Neural progenitor cell (in vitro differentiated cells): Measurements from ENCODE around the gene ULK3. TPM values are rescaled to one million over a fixed set of nuclear protein-coding genes. Genes with fewer than 3 reads are reported as not detected.
A peak's percentile ranks its signal among the peaks of the same experiment; 100 is the strongest.

ENCODE experiments used
- DNase-seq: peaks from one replicate; pipeline ENCODE4 v3.0.0-alpha.2; 2016; ENCODE audit warnings: low spot score
- H2AFZ ChIP-seq: fragments of 200-600 bp; sonication (generic); replicated peaks from 2 replicates; pipeline ENCODE4 v1.6.1; 2016; ENCODE audit warnings: antibody characterized with exemption
- H3F3A ChIP-seq: fragments of 200-600 bp; sonication (generic); 2 replicates; pipeline ENCODE4 v1.6.1; 2016; ENCODE audit warnings: antibody characterized with exemption, low read depth
- H3K27ac ChIP-seq: fragments of 200-600 bp; sonication (generic); 2 replicates; pipeline ENCODE4 v1.5.1; 2016; ENCODE audit warnings: mild to moderate bottlenecking
- H3K27me3 ChIP-seq: fragments of 200-600 bp; sonication (generic); 2 replicates; pipeline ENCODE4 v1.6.1; 2016; ENCODE audit warnings: mild to moderate bottlenecking, moderate library complexity
- H3K36me3 ChIP-seq: fragments of 200-600 bp; sonication (generic); 2 replicates; pipeline ENCODE4 v1.5.1; 2016
- H3K4me1 ChIP-seq: fragments of 200-600 bp; sonication (generic); 2 replicates; pipeline ENCODE4 v1.6.1; 2016; ENCODE audit warnings: mixed run types
- H3K4me2 ChIP-seq: fragments of 200-600 bp; sonication (generic); 2 replicates; pipeline ENCODE4 v1.6.1; 2016
- H3K4me3 ChIP-seq: fragments of 200-600 bp; sonication (generic); 2 replicates; pipeline ENCODE4 v1.5.1; 2016
- H3K79me2 ChIP-seq: fragments of 200-600 bp; sonication (generic); 2 replicates; pipeline ENCODE4 v1.6.1; 2016; ENCODE audit warnings: low read depth
- H3K9ac ChIP-seq: fragments of 200-600 bp; sonication (generic); 2 replicates; pipeline ENCODE4 v1.6.1; 2016
- H3K9me3 ChIP-seq: fragments of 200-600 bp; sonication (generic); 2 replicates; pipeline ENCODE4 v1.5.1; 2016; ENCODE audit warnings: low read depth
- H4K20me1 ChIP-seq: fragments of 200-600 bp; sonication (generic); 2 replicates; pipeline ENCODE4 v1.6.1; 2016; ENCODE audit warnings: low read depth
- H3K27ac Mint-ChIP-seq: 3 replicates; pipeline ENCODE4 v1.8.0; 2021; ENCODE audit warnings: mixed read lengths
- H3K27me3 Mint-ChIP-seq: 2 replicates; pipeline ENCODE4 v1.8.0; 2022; ENCODE audit warnings: low read depth, mild to moderate bottlenecking, inconsistent platforms, moderate library complexity, mixed read lengths; ENCODE audit not compliant: insufficient read depth
- H3K36me3 Mint-ChIP-seq: 3 replicates; pipeline ENCODE4 v1.8.0; 2021; ENCODE audit warnings: mixed read lengths
- H3K4me1 Mint-ChIP-seq: 3 replicates; pipeline ENCODE4 v1.8.0; 2021; ENCODE audit warnings: mixed read lengths
- H3K4me3 Mint-ChIP-seq: 3 replicates; pipeline ENCODE4 v1.8.0; 2021; ENCODE audit warnings: mild to moderate bottlenecking, moderate library complexity, mixed read lengths
- H3K9me3 Mint-ChIP-seq: 3 replicates; pipeline ENCODE4 v1.8.0; 2020; ENCODE audit warnings: mixed read lengths
- EZH2 ChIP-seq: fragments of 200-600 bp; sonication (generic); IDR thresholded peaks from 2 replicates; pipeline ENCODE4 v1.6.1; 2017; ENCODE audit warnings: antibody characterized with exemption, mild to moderate bottlenecking, moderate library complexity
- EZH2phosphoT487 ChIP-seq: fragments of 200-600 bp; sonication (generic); IDR thresholded peaks from 2 replicates; pipeline ENCODE4 v1.6.1; 2017; ENCODE audit warnings: antibody characterized with exemption
- total RNA-seq: library from RNA; depleted of rRNA; stranded (reverse); fragments of >200 nt; gene quantifications from 2 replicates; pipeline ENCODE4 v1.2.3, GENCODE V29; 2015; ENCODE audit warnings: low replicate concordance
- TF ChIP-seq, protein P1 (sequence below): fragments of 200-600 bp; sonication (generic); IDR thresholded peaks from 2 replicates; pipeline ENCODE4 v1.5.1; 2017; ENCODE audit warnings: antibody characterized with exemption, mild to moderate bottlenecking

The ULK3 gene
- total RNA-seq, 1 donor from 2014 or later = 22.7 TPM

DNA sequence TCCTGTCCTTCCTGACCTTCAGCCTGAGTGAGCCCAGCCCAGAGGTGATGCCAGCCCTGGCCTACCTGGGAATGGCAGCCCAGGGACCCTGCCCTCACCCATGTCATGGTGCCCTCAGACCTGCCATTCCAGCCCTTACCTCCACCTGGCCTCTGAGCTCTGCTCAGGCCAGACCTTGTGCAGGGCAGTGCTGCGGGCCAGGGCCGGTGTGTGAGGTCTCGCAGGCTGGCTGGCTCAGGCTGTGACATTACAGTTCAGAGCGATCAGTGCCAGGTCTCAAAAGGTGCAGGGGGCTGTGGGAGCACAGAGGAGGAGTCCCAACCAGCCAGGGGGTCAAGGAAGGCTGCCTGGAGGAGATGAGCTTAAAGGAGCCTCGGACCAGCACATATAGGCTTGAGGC is 22.9 kb downstream of the ULK3 start:
- Histone ChIP-seq H3K4me3 (no peak overlapping the region), H3K79me2 (no peaks in the 10 kb centered on the region), H2AFZ (no peak overlapping the region), H4K20me1 (peaks cover 10% of the 10 kb centered on the region), H3K36me3 (no peaks in the 10 kb centered on the region), H3K27me3 (peaks cover 12% of the 10 kb centered on the region), H3F3A (peaks cover 18% of the 10 kb centered on the region), H3K4me2 (no peak overlapping the region), H3K4me1 (peaks cover 20% of the 10 kb centered on the region), H3K27ac (no peak overlapping the region), H3K9ac (no peak overlapping the region), H3K9me3 (no peaks in the 10 kb centered on the region)
- H3K36me3 Mint-ChIP-seq = no peaks in the 10 kb centered on the region
- peaks cover 26% of the 10 kb centered on the region for H3K27me3 Mint-ChIP-seq
- H3K4me1 Mint-ChIP-seq = peaks cover 29% of the 10 kb centered on the region
- H3K27ac Mint-ChIP-seq = peak overlapping the region; percentile 69
- no peak for DNase-seq
- H3K9me3 Mint-ChIP-seq = peaks cover 2% of the 10 kb centered on the region
- H3K4me3 Mint-ChIP-seq = no peak overlapping the region
- TF ChIP-seq, protein P1, sequence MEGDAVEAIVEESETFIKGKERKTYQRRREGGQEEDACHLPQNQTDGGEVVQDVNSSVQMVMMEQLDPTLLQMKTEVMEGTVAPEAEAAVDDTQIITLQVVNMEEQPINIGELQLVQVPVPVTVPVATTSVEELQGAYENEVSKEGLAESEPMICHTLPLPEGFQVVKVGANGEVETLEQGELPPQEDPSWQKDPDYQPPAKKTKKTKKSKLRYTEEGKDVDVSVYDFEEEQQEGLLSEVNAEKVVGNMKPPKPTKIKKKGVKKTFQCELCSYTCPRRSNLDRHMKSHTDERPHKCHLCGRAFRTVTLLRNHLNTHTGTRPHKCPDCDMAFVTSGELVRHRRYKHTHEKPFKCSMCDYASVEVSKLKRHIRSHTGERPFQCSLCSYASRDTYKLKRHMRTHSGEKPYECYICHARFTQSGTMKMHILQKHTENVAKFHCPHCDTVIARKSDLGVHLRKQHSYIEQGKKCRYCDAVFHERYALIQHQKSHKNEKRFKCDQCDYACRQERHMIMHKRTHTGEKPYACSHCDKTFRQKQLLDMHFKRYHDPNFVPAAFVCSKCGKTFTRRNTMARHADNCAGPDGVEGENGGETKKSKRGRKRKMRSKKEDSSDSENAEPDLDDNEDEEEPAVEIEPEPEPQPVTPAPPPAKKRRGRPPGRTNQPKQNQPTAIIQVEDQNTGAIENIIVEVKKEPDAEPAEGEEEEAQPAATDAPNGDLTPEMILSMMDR = no peak

DNA sequence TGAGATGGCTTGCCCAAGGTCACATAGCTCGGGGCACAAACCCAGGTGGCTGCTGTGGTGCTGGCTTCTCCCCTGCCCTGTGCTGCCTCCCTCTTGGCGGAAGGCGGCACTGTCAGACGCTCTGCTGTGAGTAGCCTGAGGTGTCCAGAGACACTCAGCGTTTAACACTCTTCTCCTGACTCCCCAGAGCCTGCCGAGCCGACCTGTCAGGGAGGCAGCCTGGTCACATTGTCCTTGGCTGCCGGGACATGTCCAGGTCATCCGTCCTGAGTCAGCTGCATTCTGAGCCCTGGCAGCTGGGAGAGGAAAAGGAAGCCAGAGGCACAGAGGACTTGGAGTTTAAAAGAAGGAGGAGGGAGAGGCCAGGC is 25.6 kb downstream of the ULK3 start:
- no peak for TF ChIP-seq EZH2
- no peak for TF ChIP-seq EZH2phosphoT487
- TF ChIP-seq, protein P1 = no peak
- Mint-ChIP-seq H3K27ac (peak overlapping the region; percentile 92), H3K9me3 (peaks cover 2% of the 10 kb centered on the region), H3K27me3 (peaks cover 20% of the 10 kb centered on the region), H3K4me3 (no peak overlapping the region), H3K36me3 (no peaks in the 10 kb centered on the region), H3K4me1 (peaks cover 29% of the 10 kb centered on the region)
- Histone ChIP-seq H3F3A (peaks cover 18% of the 10 kb centered on the region), H3K4me2 (no peak overlapping the region), H4K20me1 (peaks cover 10% of the 10 kb centered on the region), H3K9ac (no peak overlapping the region), H3K36me3 (no peaks in the 10 kb centered on the region), H3K4me3 (no peak overlapping the region), H3K9me3 (no peaks in the 10 kb centered on the region), H3K4me1 (peaks cover 20% of the 10 kb centered on the region), H3K27me3 (no peaks in the 10 kb centered on the region), H3K27ac (no peak overlapping the region), H3K79me2 (no peaks in the 10 kb centered on the region), H2AFZ (no peak overlapping the region)
- peak; percentile 33 for DNase-seq

DNA sequence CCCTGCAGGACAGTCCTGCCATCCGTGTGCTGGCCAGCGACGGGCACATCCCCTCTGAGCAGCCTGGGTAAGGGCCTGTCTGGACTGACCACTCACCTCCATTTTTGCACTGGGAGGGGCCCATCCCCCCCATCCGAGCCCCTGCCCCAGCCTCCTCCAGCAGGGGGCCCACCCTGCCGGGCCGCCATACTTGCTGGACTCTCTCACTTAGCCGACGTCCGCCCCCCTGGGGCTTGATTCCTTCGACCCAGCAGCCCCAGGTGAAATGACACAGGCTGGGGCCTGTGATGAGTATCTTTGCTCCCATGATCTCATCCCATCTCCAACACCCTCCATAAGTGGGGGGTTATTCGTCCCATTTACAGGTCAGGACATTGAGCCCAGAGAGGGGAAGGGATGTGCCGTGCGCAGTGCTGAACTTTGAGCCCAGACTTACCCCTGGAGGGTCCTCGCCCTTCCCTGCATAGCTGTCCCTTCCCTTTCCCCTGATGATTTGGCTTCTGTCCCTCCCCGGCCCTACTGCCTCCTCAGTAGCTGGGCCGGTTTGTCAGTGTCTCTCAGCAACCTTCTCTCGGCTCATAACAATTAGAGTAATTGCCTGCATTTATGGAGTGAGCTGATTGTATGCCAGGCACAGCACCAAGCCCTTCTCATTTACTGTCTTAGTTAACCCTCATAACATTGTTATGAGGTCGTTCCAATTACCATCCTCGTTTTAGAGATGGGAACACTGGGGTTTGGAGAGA is 26.2 kb downstream of the ULK3 start:
- H3K4me3 ChIP-seq = no peak overlapping the region
- H3K9me3 ChIP-seq = no peaks in the 10 kb centered on the region
- DNase-seq = no peak
- H3K9ac ChIP-seq = no peak overlapping the region
- Mint-ChIP-seq H3K9me3 (peaks cover 2% of the 10 kb centered on the region), H3K36me3 (no peaks in the 10 kb centered on the region), H3K4me3 (no peak overlapping the region), H3K27ac (peak overlapping the region; percentile 68), H3K27me3 (peaks cover 17% of the 10 kb centered on the region), H3K4me1 (peaks cover 24% of the 10 kb centered on the region)
- no peaks in the 10 kb centered on the region for H3K36me3 ChIP-seq
- H4K20me1 ChIP-seq = peaks cover 7% of the 10 kb centered on the region
- no peak overlapping the region for H2AFZ ChIP-seq
- H3K27ac ChIP-seq = no peak overlapping the region
- no peak overlapping the region for H3K4me2 ChIP-seq
- H3K79me2 ChIP-seq = no peaks in the 10 kb centered on the region
- H3K4me1 ChIP-seq = peaks cover 15% of the 10 kb centered on the region
- H3K27me3 ChIP-seq = no peaks in the 10 kb centered on the region
- TF ChIP-seq EZH2phosphoT487 (no peak), EZH2 (no peak)
- TF ChIP-seq, protein P1 = no peak
- peaks cover 14% of the 10 kb centered on the region for H3F3A ChIP-seq
